Measurements from ENCODE around the gene GNLY.

- TF ChIP-seq POLR2A (IDR thresholded peaks at IDR 0.05; ENCODE audit: low read depth, low read length), result no peak
- TF ChIP-seq POLR2AphosphoS5 (IDR thresholded peaks at IDR 0.05; ENCODE audit: low read depth, low read length), result no peak
- TF ChIP-seq TAF1 (IDR thresholded peaks at IDR 0.05; ENCODE audit: borderline replicate concordance, low read depth, low read length), result no peak
Observed at GRCh38 chr2:85695691-85696668, 1.8 kb downstream of the GNLY start.
